GM10266 (cell line): ENCODE measurements around the gene DDRGK1.
"Not testable (repeated sequence)": the region's sequence is repeated elsewhere in the genome, so short reads cannot be mapped to it uniquely, and the experiment has no call there.

ENCODE experiments used
- DNase-seq: peaks from one replicate; pipeline ENCODE4 v3.0.0; 2012; ENCODE audit errors: extremely low spot score
- CTCF ChIP-seq: IDR thresholded peaks from 2 replicates; pipeline ENCODE4 v1.5.1; 2012; ENCODE audit warnings: mild to moderate bottlenecking, low read depth; ENCODE audit not compliant: control insufficient read depth, insufficient read depth; ENCODE audit errors: missing control alignments

The DDRGK1 gene

GRCh38 chr20:3222635-3223600, 18.4 kb upstream of the DDRGK1 start:
- DNase-seq, result peak; percentile 83
- TF ChIP-seq CTCF, result no peak

- no peak for TF ChIP-seq CTCF
- no peak for DNase-seq
These were observed 17.1 kb upstream of the DDRGK1 start for GRCh38 chr20:3221398-3222226.

- DNase-seq, result peak; percentile 83
- TF ChIP-seq CTCF, result peak; percentile 94
These were observed 14.0 kb upstream of the DDRGK1 start for GRCh38 chr20:3218307-3218988.

GRCh38 chr20:3215359-3215917, 11.0 kb upstream of the DDRGK1 start:
- DNase-seq, result not testable (repeated sequence)

- no peak for DNase-seq
- no peak for TF ChIP-seq CTCF
These were observed 8.7 kb upstream of the DDRGK1 start for GRCh38 chr20:3213226-3213625.

- no peak for TF ChIP-seq CTCF
- no peak for DNase-seq
These were observed 5.9 kb upstream of the DDRGK1 start for GRCh38 chr20:3210346-3210745.

GRCh38 chr20:3209946-3210317, 5.5 kb upstream of the DDRGK1 start:
- TF ChIP-seq CTCF, result no peak
- DNase-seq, result no peak
